KMS-11 (cell line): ENCODE data around the gene MOV10L1.

Experiments used
- H2AFZ ChIP-seq: fragments of 200-600 bp; sonication (generic); 2 replicates; pipeline ENCODE4 v1.6.1; 2016; ENCODE audit warnings: antibody characterized with exemption, mixed run types, low read depth
- H3K27ac ChIP-seq: fragments of 200-600 bp; sonication (generic); 2 replicates; pipeline ENCODE4 v1.6.1; 2016; ENCODE audit warnings: mild to moderate bottlenecking, mixed run types
- H3K27me3 ChIP-seq: fragments of 200-600 bp; sonication (generic); 2 replicates; pipeline ENCODE4 v1.6.1; 2017; ENCODE audit warnings: mild to moderate bottlenecking, low read depth, mixed run types, moderate library complexity; ENCODE audit not compliant: insufficient read depth
- H3K36me3 ChIP-seq: fragments of 200-600 bp; sonication (generic); 2 replicates; pipeline ENCODE4 v1.6.1; 2017; ENCODE audit warnings: mild to moderate bottlenecking, mixed run types; ENCODE audit not compliant: insufficient read depth
- H3K4me1 ChIP-seq: fragments of 200-600 bp; sonication (generic); 2 replicates; pipeline ENCODE4 v1.6.1; 2016; ENCODE audit warnings: mild to moderate bottlenecking, low read depth, mixed run types; ENCODE audit not compliant: poor library complexity, severe bottlenecking
- H3K4me2 ChIP-seq: fragments of 200-600 bp; sonication (generic); 2 replicates; pipeline ENCODE4 v1.7.0; 2016; ENCODE audit warnings: mild to moderate bottlenecking, mixed run types
- H3K4me3 ChIP-seq: fragments of 200-600 bp; sonication (generic); IDR thresholded peaks from 2 replicates; pipeline ENCODE4 v1.6.1; 2017; ENCODE audit warnings: low read depth, low read length, mixed read lengths; ENCODE audit not compliant: insufficient read depth
- H3K79me2 ChIP-seq: fragments of 200-600 bp; sonication (generic); 2 replicates; pipeline ENCODE4 v1.6.1; 2016; ENCODE audit warnings: low read depth, mixed run types; ENCODE audit not compliant: insufficient read depth
- H3K9ac ChIP-seq: fragments of 200-600 bp; sonication (generic); 2 replicates; pipeline ENCODE4 v1.6.1; 2016; ENCODE audit warnings: mild to moderate bottlenecking, mixed run types
- H4K20me1 ChIP-seq: fragments of 200-600 bp; sonication (generic); 2 replicates; pipeline ENCODE4 v1.6.1; 2016; ENCODE audit warnings: mild to moderate bottlenecking, mixed run types; ENCODE audit not compliant: insufficient read depth
- CTCF ChIP-seq: fragments of 200-600 bp; sonication (generic); conservative IDR thresholded peaks from 2 replicates; pipeline ENCODE4 v1.6.1; 2017; ENCODE audit warnings: low read depth, mild to moderate bottlenecking, antibody characterized with exemption, low read length, moderate library complexity, mixed read lengths

Gene MOV10L1

GRCh38 chr22:50175191-50175461, 85.3 kb downstream of the MOV10L1 start:
- no peaks in the 10 kb centered on the region for H3K4me1 ChIP-seq
- no peaks in the 10 kb centered on the region for H3K79me2 ChIP-seq
- H4K20me1 ChIP-seq = no peaks in the 10 kb centered on the region
- H3K27ac ChIP-seq = no peak overlapping the region
- no peak overlapping the region for H2AFZ ChIP-seq
- no peak overlapping the region for H3K9ac ChIP-seq
- no peaks in the 10 kb centered on the region for H3K27me3 ChIP-seq
- no peak overlapping the region for H3K4me3 ChIP-seq
- no peak for TF ChIP-seq CTCF
- no peak overlapping the region for H3K4me2 ChIP-seq
- H3K36me3 ChIP-seq = no peaks in the 10 kb centered on the region

GRCh38 chr22:50175921-50176849, 86.4 kb downstream of the MOV10L1 start:
- Histone ChIP-seq H3K4me2 (no peak overlapping the region), H2AFZ (no peak overlapping the region), H4K20me1 (no peaks in the 10 kb centered on the region), H3K79me2 (no peaks in the 10 kb centered on the region), H3K36me3 (no peaks in the 10 kb centered on the region), H3K27ac (no peak overlapping the region), H3K27me3 (no peaks in the 10 kb centered on the region), H3K4me3 (no peak overlapping the region), H3K4me1 (no peaks in the 10 kb centered on the region), H3K9ac (no peak overlapping the region)
- no peak for TF ChIP-seq CTCF

GRCh38 chr22:50176850-50177536, 87.2 kb downstream of the MOV10L1 start:
- Histone ChIP-seq H3K36me3 (no peaks in the 10 kb centered on the region), H2AFZ (no peak overlapping the region), H3K79me2 (no peaks in the 10 kb centered on the region), H3K9ac (no peak overlapping the region), H3K4me2 (no peak overlapping the region), H3K27ac (no peak overlapping the region), H4K20me1 (no peaks in the 10 kb centered on the region), H3K27me3 (no peaks in the 10 kb centered on the region), H3K4me3 (no peak overlapping the region), H3K4me1 (no peaks in the 10 kb centered on the region)
- no peak for TF ChIP-seq CTCF

GRCh38 chr22:50177537-50178470, 88.0 kb downstream of the MOV10L1 start:
- H3K27ac ChIP-seq = no peak overlapping the region
- H3K79me2 ChIP-seq = no peaks in the 10 kb centered on the region
- H3K9ac ChIP-seq = no peak overlapping the region
- no peaks in the 10 kb centered on the region for H3K4me1 ChIP-seq
- H2AFZ ChIP-seq = no peak overlapping the region
- no peaks in the 10 kb centered on the region for H3K27me3 ChIP-seq
- no peak overlapping the region for H3K4me2 ChIP-seq
- TF ChIP-seq CTCF = no peak
- no peaks in the 10 kb centered on the region for H4K20me1 ChIP-seq
- H3K36me3 ChIP-seq = no peaks in the 10 kb centered on the region
- H3K4me3 ChIP-seq = no peak overlapping the region
